ENCODE measurements around the gene DNAL1.

Gene DNAL1

GRCh38 chr14:73740618-73741326 lies 96.0 kb downstream of the DNAL1 start:
- peak overlapping the region; percentile 84 for H3K9ac ChIP-seq
- H3K27me3 ChIP-seq: no peaks in the 10 kb centered on the region
- H3K4me1 ChIP-seq: peaks cover 67% of the 10 kb centered on the region
- H4K20me1 ChIP-seq: peaks cover 74% of the 10 kb centered on the region
- peaks cover 47% of the 10 kb centered on the region for H3K36me3 ChIP-seq
- H3K9me3 ChIP-seq: no peaks in the 10 kb centered on the region
- H3K4me3 ChIP-seq: peak overlapping the region; percentile 55
- peak overlapping the region; percentile 98 for H3K27ac ChIP-seq
- peak overlapping the region; percentile 99 for H3K4me2 ChIP-seq
- no peak for TF ChIP-seq Cebpa-rat (IDR thresholded peaks at IDR 0.05)

- H3K4me3 ChIP-seq: peak overlapping the region; percentile 55
- peak overlapping the region; percentile 84 for H3K9ac ChIP-seq
- TF ChIP-seq Cebpa-rat (IDR thresholded peaks at IDR 0.05): no peak
- peaks cover 40% of the 10 kb centered on the region for H3K36me3 ChIP-seq
- H3K9me3 ChIP-seq: no peaks in the 10 kb centered on the region
- peak overlapping the region; percentile 98 for H3K27ac ChIP-seq
- H3K27me3 ChIP-seq: no peaks in the 10 kb centered on the region
- H3K4me1 ChIP-seq: peaks cover 73% of the 10 kb centered on the region
- peak overlapping the region; percentile 99 for H3K4me2 ChIP-seq
- peaks cover 78% of the 10 kb centered on the region for H4K20me1 ChIP-seq
Observed at GRCh38 chr14:73741386-73741875, 96.6 kb downstream of the DNAL1 start.

GRCh38 chr14:73741876-73742519 lies 97.2 kb downstream of the DNAL1 start:
- Histone ChIP-seq H3K9me3 (no peaks in the 10 kb centered on the region), H3K27ac (peak overlapping the region; percentile 98), H3K4me1 (peaks cover 79% of the 10 kb centered on the region), H3K4me2 (peak overlapping the region; percentile 99), H3K36me3 (peaks cover 35% of the 10 kb centered on the region), H4K20me1 (peaks cover 78% of the 10 kb centered on the region), H3K4me3 (peak overlapping the region; percentile 55), H3K27me3 (no peaks in the 10 kb centered on the region), H3K9ac (peak overlapping the region; percentile 84)
- no peak for TF ChIP-seq Cebpa-rat (IDR thresholded peaks at IDR 0.05)

- Histone ChIP-seq H3K4me3 (peak overlapping the region; percentile 55), H3K9me3 (no peaks in the 10 kb centered on the region), H3K4me1 (peaks cover 86% of the 10 kb centered on the region), H3K27ac (peak overlapping the region; percentile 98), H3K4me2 (peak overlapping the region; percentile 99), H3K9ac (peak overlapping the region; percentile 84), H3K36me3 (peaks cover 28% of the 10 kb centered on the region), H3K27me3 (no peaks in the 10 kb centered on the region), H4K20me1 (peaks cover 78% of the 10 kb centered on the region)
- no peak for TF ChIP-seq Cebpa-rat (IDR thresholded peaks at IDR 0.05)
Observed at GRCh38 chr14:73742520-73743238, 97.9 kb downstream of the DNAL1 start.

- Histone ChIP-seq H3K36me3 (peaks cover 20% of the 10 kb centered on the region), H3K27ac (peak overlapping the region; percentile 98), H3K4me1 (peaks cover 94% of the 10 kb centered on the region), H3K9me3 (no peaks in the 10 kb centered on the region), H3K27me3 (no peaks in the 10 kb centered on the region), H4K20me1 (peaks cover 78% of the 10 kb centered on the region), H3K4me3 (peak overlapping the region; percentile 55), H3K9ac (peak overlapping the region; percentile 84), H3K4me2 (peak overlapping the region; percentile 99)
- TF ChIP-seq Cebpa-rat (IDR thresholded peaks at IDR 0.05): no peak
Observed at GRCh38 chr14:73743431-73743931, 98.7 kb downstream of the DNAL1 start.

GRCh38 chr14:73744175-73744867 lies 99.5 kb downstream of the DNAL1 start:
- peak overlapping the region; percentile 98 for H3K27ac ChIP-seq
- peaks cover 12% of the 10 kb centered on the region for H3K36me3 ChIP-seq
- no peaks in the 10 kb centered on the region for H3K9me3 ChIP-seq
- TF ChIP-seq Cebpa-rat (IDR thresholded peaks at IDR 0.05): no peak
- peak overlapping the region; percentile 99 for H3K4me2 ChIP-seq
- peaks cover 78% of the 10 kb centered on the region for H4K20me1 ChIP-seq
- H3K4me3 ChIP-seq: peak overlapping the region; percentile 6
- peaks cover 100% of the 10 kb centered on the region for H3K4me1 ChIP-seq
- H3K27me3 ChIP-seq: no peaks in the 10 kb centered on the region
- peak overlapping the region; percentile 84 for H3K9ac ChIP-seq

GRCh38 chr14:73744874-73745529 lies 100.2 kb downstream of the DNAL1 start:
- Histone ChIP-seq H3K4me2 (peak overlapping the region; percentile 99), H3K9me3 (no peaks in the 10 kb centered on the region), H3K4me1 (peaks cover 100% of the 10 kb centered on the region), H3K9ac (peak overlapping the region; percentile 84), H3K27ac (peak overlapping the region; percentile 98), H3K4me3 (peak overlapping the region; percentile 6; the same call in 1 of the 2 replicates), H3K36me3 (peaks cover 5% of the 10 kb centered on the region), H3K27me3 (no peaks in the 10 kb centered on the region), H4K20me1 (peaks cover 78% of the 10 kb centered on the region)
- no peak for TF ChIP-seq Cebpa-rat (IDR thresholded peaks at IDR 0.05)

GRCh38 chr14:73745571-73746519 lies 101.1 kb downstream of the DNAL1 start:
- Histone ChIP-seq H3K27ac (peak overlapping the region; percentile 98), H3K27me3 (no peaks in the 10 kb centered on the region), H3K4me2 (peak overlapping the region; percentile 99), H3K4me3 (peak overlapping the region; percentile 59), H3K9me3 (no peaks in the 10 kb centered on the region), H4K20me1 (peaks cover 78% of the 10 kb centered on the region), H3K36me3 (no peaks in the 10 kb centered on the region), H3K4me1 (peaks cover 100% of the 10 kb centered on the region), H3K9ac (peak overlapping the region; percentile 84)
- no peak for TF ChIP-seq Cebpa-rat (IDR thresholded peaks at IDR 0.05)
